ENCODE results near the gene MASP2.

DNA sequence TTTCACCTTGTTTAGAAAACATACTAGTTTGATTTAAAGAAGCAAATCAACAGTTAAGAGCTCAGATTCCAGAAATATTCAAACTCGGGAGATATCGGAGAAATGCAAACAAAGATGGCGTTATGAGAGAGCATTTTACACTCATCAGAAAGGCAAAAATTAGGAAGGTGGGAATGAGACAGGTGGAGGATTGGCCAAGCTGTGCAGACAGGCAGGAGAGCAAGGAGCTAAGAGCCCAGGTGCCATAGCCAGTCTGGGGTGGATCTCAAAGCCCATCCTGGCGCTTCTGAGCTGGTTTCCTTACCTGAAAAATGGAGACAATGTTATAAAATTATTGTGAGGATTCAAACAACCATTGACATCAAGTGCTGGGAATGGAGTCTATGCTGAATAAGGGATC is 54.2 kb downstream of the MASP2 start:
- no peak for TF ChIP-seq MAX (IDR thresholded peaks at IDR 0.05)
- no peak for TF ChIP-seq ZSCAN20 (CRISPR knock-in tag; IDR thresholded peaks at IDR 0.05)
- TF ChIP-seq MYC (IDR thresholded peaks at IDR 0.05; ENCODE audit: borderline replicate concordance, low read length), result no peak

Measured in A549 (cell line).